Astrocyte (in vitro differentiated cells and primary cell): ENCODE data around the gene IL19. TPM values are rescaled to one million over a fixed set of nuclear protein-coding genes. Genes with fewer than 3 reads are reported as not detected.

Experiments used
- DNase-seq: peaks from one replicate; pipeline ENCODE4 v3.0.0-alpha.2; 2010; ENCODE audit warnings: low read depth
- FAIRE-seq: peaks from 2 replicates; lab custom pipeline; 2011; peaks lifted over from hg19 to GRCh38; lab: Jason Lieb, UNC
- H2AFZ ChIP-seq: 2 replicates; pipeline ENCODE4 v1.6.0; 2012; ENCODE audit warnings: low read depth, low read length, inconsistent platforms
- H3K27ac ChIP-seq: 2 replicates; pipeline ENCODE4 v1.5.1; 2011; ENCODE audit warnings: low read depth, low read length, inconsistent platforms
- H3K27me3 ChIP-seq: 2 replicates; pipeline ENCODE4 v1.6.0; 2011; ENCODE audit warnings: low read length, inconsistent platforms; ENCODE audit not compliant: insufficient read depth
- H3K36me3 ChIP-seq: 2 replicates; pipeline ENCODE4 v1.5.1; 2011; ENCODE audit warnings: low read length, inconsistent platforms; ENCODE audit not compliant: insufficient read depth
- H3K4me1 ChIP-seq: 2 replicates; pipeline ENCODE4 v1.5.1; 2011; ENCODE audit warnings: low read length, inconsistent platforms; ENCODE audit not compliant: insufficient read depth
- H3K4me2 ChIP-seq: 2 replicates; pipeline ENCODE4 v1.6.0; 2012; ENCODE audit warnings: low read length, inconsistent platforms
- H3K4me3 ChIP-seq: 2 replicates; pipeline ENCODE4 v1.5.1; 2011; ENCODE audit warnings: low read depth, mild to moderate bottlenecking, low read length, inconsistent platforms; ENCODE audit not compliant: insufficient read depth
- H3K79me2 ChIP-seq: 2 replicates; pipeline ENCODE4 v1.6.0; 2012; ENCODE audit warnings: mild to moderate bottlenecking, low read length, inconsistent platforms; ENCODE audit not compliant: insufficient read depth
- H3K9ac ChIP-seq: 2 replicates; pipeline ENCODE4 v1.6.0; 2012; ENCODE audit warnings: mild to moderate bottlenecking, low read length, inconsistent platforms
- H3K9me3 ChIP-seq: 2 replicates; pipeline ENCODE4 v1.5.1; 2012; ENCODE audit warnings: low read depth, mild to moderate bottlenecking, low read length, inconsistent platforms; ENCODE audit not compliant: insufficient read depth
- H4K20me1 ChIP-seq: 2 replicates; pipeline ENCODE4 v1.6.0; 2012; ENCODE audit warnings: low read length, inconsistent platforms; ENCODE audit not compliant: insufficient read depth
- H3K27ac Mint-ChIP-seq: one replicate; pipeline ENCODE4 v1.8.0; 2021; ENCODE audit warnings: mild to moderate bottlenecking, mixed read lengths; ENCODE audit not compliant: unreplicated experiment
- H3K27me3 Mint-ChIP-seq: one replicate; pipeline ENCODE4 v1.8.0; 2021; ENCODE audit warnings: low read depth, mixed read lengths; ENCODE audit not compliant: unreplicated experiment
- H3K36me3 Mint-ChIP-seq: one replicate; pipeline ENCODE4 v1.8.0; 2021; ENCODE audit warnings: low read depth, mixed read lengths; ENCODE audit not compliant: unreplicated experiment
- H3K4me1 Mint-ChIP-seq: one replicate; pipeline ENCODE4 v1.8.0; 2021; ENCODE audit warnings: low read depth, mixed read lengths; ENCODE audit not compliant: unreplicated experiment
- H3K4me3 Mint-ChIP-seq: one replicate; pipeline ENCODE4 v1.8.0; 2021; ENCODE audit warnings: mild to moderate bottlenecking, moderate library complexity, mixed read lengths; ENCODE audit not compliant: unreplicated experiment
- H3K9me3 Mint-ChIP-seq: one replicate; pipeline ENCODE4 v1.8.0; 2021; ENCODE audit warnings: mild to moderate bottlenecking, mixed read lengths; ENCODE audit not compliant: unreplicated experiment
- EZH2 ChIP-seq: IDR thresholded peaks from 2 replicates; pipeline ENCODE4 v1.6.1; 2012; ENCODE audit warnings: mild to moderate bottlenecking, low read length, inconsistent platforms; ENCODE audit not compliant: insufficient read depth
- total RNA-seq: library from RNA; stranded (reverse); gene quantifications from 2 replicates; pipeline ENCODE4 v1.2.1, GENCODE V29; 2021
- TF ChIP-seq, protein P1 (sequence below): IDR thresholded peaks from 2 replicates; pipeline ENCODE4 v1.5.1; 2011; ENCODE audit warnings: low read depth, mild to moderate bottlenecking, inconsistent platforms, low read length, moderate library complexity; ENCODE audit not compliant: insufficient read depth

The IL19 gene
- total RNA-seq, 1 donor from 2014 or later, result 0.23 TPM

- no peaks in the 10 kb centered on the region for H3K9me3 ChIP-seq
- no peak overlapping the region for H3K4me3 Mint-ChIP-seq
- no peaks in the 10 kb centered on the region for H3K36me3 ChIP-seq
- DNase-seq, result no peak
- H3K27me3 ChIP-seq, result peaks cover 29% of the 10 kb centered on the region
- H3K27me3 Mint-ChIP-seq, result peaks cover 39% of the 10 kb centered on the region
- TF ChIP-seq, protein P1, sequence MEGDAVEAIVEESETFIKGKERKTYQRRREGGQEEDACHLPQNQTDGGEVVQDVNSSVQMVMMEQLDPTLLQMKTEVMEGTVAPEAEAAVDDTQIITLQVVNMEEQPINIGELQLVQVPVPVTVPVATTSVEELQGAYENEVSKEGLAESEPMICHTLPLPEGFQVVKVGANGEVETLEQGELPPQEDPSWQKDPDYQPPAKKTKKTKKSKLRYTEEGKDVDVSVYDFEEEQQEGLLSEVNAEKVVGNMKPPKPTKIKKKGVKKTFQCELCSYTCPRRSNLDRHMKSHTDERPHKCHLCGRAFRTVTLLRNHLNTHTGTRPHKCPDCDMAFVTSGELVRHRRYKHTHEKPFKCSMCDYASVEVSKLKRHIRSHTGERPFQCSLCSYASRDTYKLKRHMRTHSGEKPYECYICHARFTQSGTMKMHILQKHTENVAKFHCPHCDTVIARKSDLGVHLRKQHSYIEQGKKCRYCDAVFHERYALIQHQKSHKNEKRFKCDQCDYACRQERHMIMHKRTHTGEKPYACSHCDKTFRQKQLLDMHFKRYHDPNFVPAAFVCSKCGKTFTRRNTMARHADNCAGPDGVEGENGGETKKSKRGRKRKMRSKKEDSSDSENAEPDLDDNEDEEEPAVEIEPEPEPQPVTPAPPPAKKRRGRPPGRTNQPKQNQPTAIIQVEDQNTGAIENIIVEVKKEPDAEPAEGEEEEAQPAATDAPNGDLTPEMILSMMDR, result no peak
- no peak for TF ChIP-seq EZH2
- FAIRE-seq, result no peak
- no peaks in the 10 kb centered on the region for H4K20me1 ChIP-seq
- no peaks in the 10 kb centered on the region for H3K4me1 ChIP-seq
- H3K27ac Mint-ChIP-seq, result no peak overlapping the region
- H3K4me2 ChIP-seq, result no peak overlapping the region
- H3K9ac ChIP-seq, result no peak overlapping the region
- H3K9me3 Mint-ChIP-seq, result no peaks in the 10 kb centered on the region
- H3K79me2 ChIP-seq, result no peaks in the 10 kb centered on the region
- no peak overlapping the region for H2AFZ ChIP-seq
- no peaks in the 10 kb centered on the region for H3K36me3 Mint-ChIP-seq
- no peaks in the 10 kb centered on the region for H3K4me1 Mint-ChIP-seq
- no peak overlapping the region for H3K4me3 ChIP-seq
- H3K27ac ChIP-seq, result no peak overlapping the region
Observed at GRCh38 chr1:206859082-206859521, 88.5 kb downstream of the IL19 start.

GRCh38 chr1:206860165-206860564, 89.6 kb downstream of the IL19 start:
- no peak overlapping the region for H3K27ac Mint-ChIP-seq
- Histone ChIP-seq H3K9me3 (no peaks in the 10 kb centered on the region), H2AFZ (no peak overlapping the region), H3K27ac (no peak overlapping the region), H3K79me2 (no peaks in the 10 kb centered on the region), H3K36me3 (no peaks in the 10 kb centered on the region), H3K4me1 (no peaks in the 10 kb centered on the region), H3K4me2 (no peak overlapping the region), H3K4me3 (no peak overlapping the region), H4K20me1 (no peaks in the 10 kb centered on the region), H3K9ac (no peak overlapping the region), H3K27me3 (peaks cover 27% of the 10 kb centered on the region)
- DNase-seq (no peak), FAIRE-seq (no peak)
- H3K27me3 Mint-ChIP-seq, result peaks cover 39% of the 10 kb centered on the region
- H3K9me3 Mint-ChIP-seq, result no peaks in the 10 kb centered on the region
- TF ChIP-seq, protein P1, result no peak
- TF ChIP-seq EZH2, result no peak
- H3K4me1 Mint-ChIP-seq, result no peaks in the 10 kb centered on the region
- H3K36me3 Mint-ChIP-seq, result no peaks in the 10 kb centered on the region
- no peak overlapping the region for H3K4me3 Mint-ChIP-seq

DNA sequence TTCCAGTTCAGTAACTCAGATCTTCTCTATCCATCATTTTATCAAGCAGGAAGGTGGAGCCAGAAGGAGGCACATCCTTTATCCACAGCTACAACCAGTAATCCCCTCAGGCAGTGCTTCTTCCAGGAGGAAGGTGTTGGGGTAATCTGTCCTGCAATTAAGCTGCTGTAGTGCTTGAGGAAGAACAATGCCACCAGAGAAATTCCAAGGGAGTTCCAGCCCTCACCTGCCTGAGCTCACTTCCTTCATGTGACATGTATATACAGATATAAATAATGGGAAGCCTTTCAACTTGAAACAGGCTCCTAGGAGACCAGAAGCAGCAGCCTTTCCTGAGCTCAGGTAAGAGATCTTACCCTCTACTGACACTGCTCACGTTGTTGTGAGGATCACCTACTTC, 92.7 kb downstream of the IL19 start:
- Histone ChIP-seq H3K9ac (no peak overlapping the region), H3K4me2 (no peak overlapping the region), H3K4me3 (no peak overlapping the region), H3K36me3 (no peaks in the 10 kb centered on the region), H3K27me3 (peaks cover 34% of the 10 kb centered on the region), H2AFZ (no peak overlapping the region), H3K79me2 (no peaks in the 10 kb centered on the region), H4K20me1 (no peaks in the 10 kb centered on the region), H3K27ac (no peak overlapping the region), H3K4me1 (no peaks in the 10 kb centered on the region), H3K9me3 (no peaks in the 10 kb centered on the region)
- Mint-ChIP-seq H3K9me3 (no peaks in the 10 kb centered on the region), H3K27me3 (peaks cover 37% of the 10 kb centered on the region), H3K27ac (no peak overlapping the region), H3K36me3 (no peaks in the 10 kb centered on the region), H3K4me3 (no peak overlapping the region), H3K4me1 (peaks cover 8% of the 10 kb centered on the region)
- FAIRE-seq, result no peak
- TF ChIP-seq, protein P1, result no peak
- TF ChIP-seq EZH2, result no peak
- no peak for DNase-seq
